H1 (cell line): ENCODE measurements around the gene CDH11. TPM values are rescaled to one million over a fixed set of nuclear protein-coding genes. Genes with fewer than 3 reads are reported as not detected.

Experiments
- CHD2 ChIP-seq: IDR thresholded peaks from 2 replicates; pipeline ENCODE4 v1.6.1; 2012; ENCODE audit warnings: low read length, improper control_type of control experiment
- CHD7 ChIP-seq: fragments of 300-600 bp; sonication (generic); IDR thresholded peaks from 2 replicates; pipeline ENCODE4 v1.7.1; 2012; ENCODE audit warnings: low read length, moderate library complexity, mild to moderate bottlenecking, inconsistent platforms; ENCODE audit not compliant: insufficient replicate concordance
- polyA plus RNA-seq, 7 experiments: library from polyadenylated mRNA; depleted of rRNA in 3 of 7; stranded (reverse) in 5 of 7; unstranded in 2 of 7; fragments of >200 nt in 5 of 7; fragments of 200-250 nt in 2 of 7; gene quantifications; 1 replicate in 5 of 7; 2 replicates in 1 of 7; 4 replicates in 1 of 7; pipeline versions ENCODE4 v1.2.1 to v1.2.3, GENCODE V29; 2011 to 2013; ENCODE audit warnings: missing spikeins in 2 of 7, mixed read lengths in 2 of 7
- total RNA-seq: library from RNA; stranded (reverse); fragmentation: NEBNext Ultra II Directional; extraction: Animal tissue kit (Norgen Biotek cat#: 25700); gene quantifications from 2 replicates; pipeline ENCODE4 v1.2.1, GENCODE V29; 2021

Gene CDH11
- total and polyA plus RNA-seq, 2 of the 8 experiments (the other 6 are each of a cell fraction or from before 2014, with no cell fraction given): 3.3 to 8.4 TPM

- TF ChIP-seq CHD7 (no peak), CHD2 (no peak)
These were observed 117.3 kb downstream of the CDH11 start (continued) for GRCh38 chr16:65004570-65004969.
